A549 (cell line): ENCODE measurements around the gene C4orf51.

Experiments used
- CTCF ChIP-seq: fragments of >200 bp; sonication (Bioruptor Twin); formaldehyde crosslinking; IDR thresholded peaks from 3 replicates; pipeline ENCODE4 v1.5.1; 2016
- JUNB ChIP-seq: fragments of >200 bp; sonication (Bioruptor Twin); formaldehyde crosslinking; IDR thresholded peaks from 2 replicates; pipeline ENCODE4 v1.6.1; 2016

- TF ChIP-seq JUNB, result no peak
- TF ChIP-seq CTCF, result no peak
These were observed 15.0 kb downstream of the C4orf51 start for GRCh38 chr4:145694929-145695328.
